SK-N-MC (cell line): Measurements from ENCODE around the gene PZP.

Experiments
- DNase-seq: peaks from one replicate; pipeline ENCODE4 v3.0.0-alpha.2; 2011; ENCODE audit warnings: low read depth, low spot score
- H3K27ac ChIP-seq: fragments of 200-600 bp; sonication (generic); 2 replicates; pipeline ENCODE4 v1.5.1; 2016; ENCODE audit warnings: mixed run types
- H3K36me3 ChIP-seq: fragments of 200-600 bp; sonication (generic); 2 replicates; pipeline ENCODE4 v1.6.1; 2017; ENCODE audit warnings: antibody characterized with exemption, low read length, mixed read lengths; ENCODE audit not compliant: insufficient read depth
- H3K4me3 ChIP-seq: fragments of 200-600 bp; sonication (generic); 2 replicates; pipeline ENCODE4 v1.5.1; 2016
- H3K9ac ChIP-seq: fragments of 200-600 bp; sonication (generic); 2 replicates; pipeline ENCODE4 v1.8.0; 2017; ENCODE audit warnings: mixed run types, mixed read lengths; ENCODE audit not compliant: insufficient read length
- H3K9me3 ChIP-seq: fragments of 200-600 bp; sonication (generic); 2 replicates; pipeline ENCODE4 v1.6.1; 2017; ENCODE audit warnings: low read depth, mild to moderate bottlenecking, antibody characterized with exemption, low read length, moderate library complexity, mixed read lengths
- EZH2 ChIP-seq: fragments of 200-600 bp; sonication (generic); IDR thresholded peaks from one replicate; pipeline ENCODE4 v1.6.1; 2017; ENCODE audit warnings: antibody characterized with exemption
- FOXP2 ChIP-seq: optimal IDR thresholded peaks from 2 replicates; pipeline ENCODE3; 2011; ENCODE audit warnings: mild to moderate bottlenecking, moderate library complexity; ENCODE audit not compliant: insufficient read depth; ENCODE audit errors: extremely low read length, control extremely low read depth
- POLR2AphosphoS5 ChIP-seq: IDR thresholded peaks from 2 replicates; pipeline ENCODE4 v1.6.1; 2012; ENCODE audit warnings: mild to moderate bottlenecking, low read depth, low read length, borderline replicate concordance

PZP gene

DNA sequence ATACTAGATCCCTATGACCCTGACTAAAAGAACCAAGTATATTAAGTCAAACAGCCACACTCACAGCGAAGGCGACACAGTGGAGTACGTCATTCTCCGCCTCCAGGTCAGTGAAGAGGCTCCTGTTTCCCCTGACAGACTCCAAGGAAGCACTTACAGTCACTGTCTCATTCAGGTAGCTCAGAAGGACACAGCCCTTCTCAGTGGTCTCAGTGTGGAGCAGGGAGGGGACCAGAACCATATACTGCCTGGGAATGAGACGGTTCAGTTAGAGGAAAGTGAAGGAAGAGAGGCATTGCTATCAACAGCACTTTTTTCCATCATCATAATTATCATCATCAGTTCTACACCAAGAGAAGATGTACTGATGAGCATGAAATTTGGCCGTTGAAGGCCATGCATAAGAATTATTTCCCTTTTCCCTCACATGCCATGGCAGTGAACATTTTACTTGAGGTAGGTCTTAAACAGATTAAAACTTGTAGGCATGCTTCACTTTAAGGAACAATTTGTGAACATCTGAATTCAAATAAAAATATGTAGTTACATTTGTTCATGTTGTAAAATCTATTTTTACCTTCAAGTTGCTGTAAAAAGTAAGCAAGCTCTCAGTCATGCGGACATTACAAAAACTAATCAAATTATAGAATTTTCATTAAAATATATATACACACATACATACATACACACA lies 94.8 kb downstream of the PZP start:
- Histone ChIP-seq H3K4me3 (no peak overlapping the region), H3K9ac (no peak overlapping the region), H3K36me3 (no peaks in the 10 kb centered on the region), H3K27ac (no peak overlapping the region), H3K9me3 (no peaks in the 10 kb centered on the region)
- TF ChIP-seq POLR2AphosphoS5 (no peak), EZH2 (no peak), FOXP2 (no peak)
- no peak for DNase-seq

DNA sequence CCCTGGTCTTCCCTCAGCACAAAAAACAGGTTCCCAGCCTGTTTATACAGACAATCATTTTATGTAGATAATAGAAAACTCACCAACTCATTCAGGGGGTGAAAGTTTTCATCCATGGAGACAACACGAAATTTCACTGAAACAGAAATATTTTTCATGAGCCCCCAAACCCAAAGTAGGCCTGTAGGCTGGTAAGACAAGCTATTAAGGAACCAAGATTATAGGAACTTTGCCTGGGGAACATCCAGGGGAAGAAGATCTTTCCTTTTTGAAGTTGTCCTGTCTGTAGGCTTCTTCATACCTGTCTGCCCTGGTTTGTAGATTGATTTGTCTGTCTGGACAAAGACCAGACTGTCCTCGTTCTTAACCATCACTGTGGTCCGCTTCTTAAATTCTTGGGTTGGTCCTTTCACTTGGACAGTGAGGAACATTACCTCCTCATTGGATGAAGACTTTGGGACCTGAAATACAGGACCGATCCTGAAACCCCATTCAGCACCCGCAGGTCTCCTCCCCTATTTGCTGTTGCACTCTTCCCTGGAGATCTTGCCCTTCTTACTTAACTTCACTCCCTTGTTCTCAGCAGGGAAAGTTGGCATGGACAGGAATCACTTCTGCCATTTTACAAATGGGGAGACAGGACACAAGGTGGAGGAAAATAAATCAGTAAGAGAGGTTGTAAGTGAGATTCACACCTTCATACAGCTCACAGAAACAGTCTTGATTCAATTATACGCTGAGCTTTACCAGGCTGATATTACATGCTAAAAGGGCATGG lies 95.9 kb downstream of the PZP start:
- no peak overlapping the region for H3K4me3 ChIP-seq
- no peak overlapping the region for H3K27ac ChIP-seq
- no peak overlapping the region for H3K9ac ChIP-seq
- no peaks in the 10 kb centered on the region for H3K9me3 ChIP-seq
- TF ChIP-seq FOXP2 (no peak), EZH2 (no peak)
- H3K36me3 ChIP-seq: no peaks in the 10 kb centered on the region
- DNase-seq: no peak

DNA sequence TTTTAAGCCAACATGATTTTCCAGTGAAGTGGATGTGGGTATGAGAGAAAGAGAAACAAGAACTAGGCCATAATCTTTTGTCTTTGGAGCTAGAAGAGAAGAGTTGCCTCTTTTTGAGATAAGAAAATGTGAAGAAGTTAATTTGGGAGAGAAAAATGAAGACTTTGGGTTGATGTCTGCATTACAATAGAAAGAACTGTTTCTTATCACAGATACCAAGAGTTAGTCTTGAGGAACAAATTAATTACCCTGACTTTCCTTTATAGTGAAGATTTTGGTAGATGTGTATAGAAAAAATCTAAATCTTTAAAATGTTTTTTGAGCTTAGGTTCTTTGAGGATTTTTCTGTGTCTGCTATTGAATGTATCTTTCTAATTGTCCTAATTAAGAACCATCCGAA lies 96.7 kb downstream of the PZP start:
- H3K36me3 ChIP-seq: no peaks in the 10 kb centered on the region
- no peak for TF ChIP-seq FOXP2
- TF ChIP-seq EZH2: no peak
- H3K9me3 ChIP-seq: no peaks in the 10 kb centered on the region
- H3K27ac ChIP-seq: no peak overlapping the region
- no peak overlapping the region for H3K9ac ChIP-seq
- H3K4me3 ChIP-seq: no peak overlapping the region
- DNase-seq: no peak

DNA sequence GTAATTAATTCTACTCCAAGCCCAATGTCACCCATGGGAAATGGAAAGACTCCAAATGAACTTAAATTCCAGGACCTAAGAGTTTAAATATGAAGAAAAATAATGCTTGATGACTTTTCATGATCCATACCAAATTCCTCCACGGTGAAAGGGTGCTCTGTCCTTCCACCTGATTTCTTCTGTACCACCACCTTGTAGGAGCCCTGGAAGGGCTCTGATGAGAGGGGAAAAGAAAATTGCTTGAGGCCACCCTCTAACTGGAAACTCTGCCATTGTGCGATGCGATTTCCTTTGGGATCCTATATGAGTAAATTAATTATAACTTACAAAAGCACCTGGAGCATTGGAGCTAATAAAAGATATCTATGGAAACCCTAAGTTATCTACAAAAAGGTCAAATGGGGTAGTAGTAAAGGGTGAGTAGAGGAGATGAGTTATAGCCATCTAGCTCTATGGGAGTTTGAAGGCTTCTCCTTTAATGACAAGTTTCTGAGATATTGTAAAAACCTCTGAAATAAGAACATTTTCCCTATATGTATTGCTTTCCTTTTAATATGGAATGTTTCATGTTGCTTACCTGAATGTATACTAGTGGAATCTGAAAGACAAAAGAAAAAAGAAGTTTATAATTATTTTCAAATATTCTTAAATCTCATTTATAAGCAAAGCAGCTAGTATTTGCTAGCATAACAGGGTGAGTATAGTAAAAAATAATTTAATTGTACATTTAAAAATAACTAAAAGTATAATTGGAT lies 98.3 kb downstream of the PZP start:
- Histone ChIP-seq H3K9me3 (no peaks in the 10 kb centered on the region), H3K9ac (no peak overlapping the region), H3K4me3 (no peak overlapping the region), H3K27ac (no peak overlapping the region), H3K36me3 (no peaks in the 10 kb centered on the region)
- DNase-seq: no peak
- TF ChIP-seq FOXP2 (no peak), POLR2AphosphoS5 (no peak), EZH2 (no peak)

DNA sequence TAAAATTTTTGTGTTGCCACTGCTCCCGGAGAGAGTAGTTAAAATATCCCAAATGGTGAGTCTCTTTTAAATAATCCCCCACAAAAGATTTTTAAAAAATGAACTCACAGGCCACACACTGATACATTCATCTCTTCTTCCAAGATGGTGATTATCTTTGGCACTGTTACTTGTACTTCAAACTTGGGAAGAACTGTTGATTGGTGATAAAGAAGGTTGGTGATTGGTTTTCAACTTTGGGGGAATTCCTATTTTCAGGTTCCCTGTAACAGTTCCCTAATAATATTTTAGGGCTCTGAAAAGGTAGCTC lies 99.0 kb downstream of the PZP start:
- Histone ChIP-seq H3K9me3 (no peaks in the 10 kb centered on the region), H3K9ac (no peak overlapping the region), H3K36me3 (no peaks in the 10 kb centered on the region), H3K4me3 (no peak overlapping the region), H3K27ac (no peak overlapping the region)
- DNase-seq: no peak
- TF ChIP-seq FOXP2: no peak
- TF ChIP-seq EZH2: no peak
- no peak for TF ChIP-seq POLR2AphosphoS5

DNA sequence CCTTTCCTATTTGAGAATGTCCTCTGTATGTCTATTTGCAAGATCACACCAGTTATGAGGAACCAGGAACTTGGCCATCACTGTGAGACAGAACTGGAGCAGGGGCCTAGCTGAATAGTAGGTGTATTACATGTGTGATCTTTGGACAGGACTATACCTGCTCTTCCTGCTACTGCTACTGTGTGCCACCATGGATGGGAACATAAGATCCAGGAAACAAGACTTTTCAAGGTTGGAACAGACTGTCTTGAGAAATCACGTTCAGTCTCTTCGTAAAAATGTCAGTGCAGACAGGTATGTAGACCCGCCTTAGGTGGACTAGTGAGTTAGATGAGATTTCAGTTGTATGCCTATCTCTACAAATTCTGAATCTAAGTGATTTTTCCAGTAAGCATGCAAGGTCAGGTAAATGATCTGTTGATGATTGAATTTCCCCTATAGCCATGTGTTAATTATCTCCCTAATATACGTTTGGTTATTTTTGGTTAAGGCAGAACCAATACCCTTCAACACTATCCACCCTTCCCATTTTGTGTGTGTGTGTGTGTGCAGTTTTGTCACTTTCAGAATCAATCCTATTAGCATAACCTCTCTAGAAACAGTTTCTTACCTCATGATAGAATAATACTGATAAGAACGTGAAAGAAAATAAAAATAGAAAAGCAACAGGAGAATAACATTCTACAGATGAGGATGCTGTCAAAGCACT lies 99.5 kb downstream of the PZP start:
- Histone ChIP-seq H3K27ac (no peak overlapping the region), H3K36me3 (no peaks in the 10 kb centered on the region), H3K9ac (no peak overlapping the region), H3K4me3 (no peak overlapping the region), H3K9me3 (no peaks in the 10 kb centered on the region)
- TF ChIP-seq POLR2AphosphoS5 (no peak), EZH2 (no peak), FOXP2 (no peak)
- no peak for DNase-seq

DNA sequence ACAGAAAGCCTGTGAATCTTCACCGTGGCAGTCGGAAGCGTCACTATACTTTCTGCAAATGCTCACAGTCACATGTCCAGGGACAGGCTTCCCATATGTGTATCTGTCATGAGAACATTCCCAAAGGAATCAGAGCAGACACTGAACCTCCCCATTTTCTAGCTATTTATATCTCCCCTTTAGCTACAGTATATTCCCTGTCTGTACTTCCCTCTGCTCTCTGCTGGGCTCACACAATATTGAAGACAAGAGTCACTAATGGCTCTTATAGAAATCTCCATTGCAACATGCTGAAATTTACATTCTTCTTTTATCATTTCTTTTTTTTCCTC lies 100.7 kb downstream of the PZP start:
- no peak overlapping the region for H3K27ac ChIP-seq
- DNase-seq: no peak
- no peak for TF ChIP-seq FOXP2
- TF ChIP-seq POLR2AphosphoS5: no peak
- TF ChIP-seq EZH2: no peak
- H3K4me3 ChIP-seq: no peak overlapping the region
- no peak overlapping the region for H3K9ac ChIP-seq
- H3K9me3 ChIP-seq: no peaks in the 10 kb centered on the region
- no peaks in the 10 kb centered on the region for H3K36me3 ChIP-seq
